ENCODE data around the gene ARHGEF16. TPM values are rescaled to one million over a fixed set of nuclear protein-coding genes. Genes with fewer than 3 reads are reported as not detected.

Gene ARHGEF16
- total RNA-seq, 1 donor from 2014 or later = 0.20 TPM

DNA sequence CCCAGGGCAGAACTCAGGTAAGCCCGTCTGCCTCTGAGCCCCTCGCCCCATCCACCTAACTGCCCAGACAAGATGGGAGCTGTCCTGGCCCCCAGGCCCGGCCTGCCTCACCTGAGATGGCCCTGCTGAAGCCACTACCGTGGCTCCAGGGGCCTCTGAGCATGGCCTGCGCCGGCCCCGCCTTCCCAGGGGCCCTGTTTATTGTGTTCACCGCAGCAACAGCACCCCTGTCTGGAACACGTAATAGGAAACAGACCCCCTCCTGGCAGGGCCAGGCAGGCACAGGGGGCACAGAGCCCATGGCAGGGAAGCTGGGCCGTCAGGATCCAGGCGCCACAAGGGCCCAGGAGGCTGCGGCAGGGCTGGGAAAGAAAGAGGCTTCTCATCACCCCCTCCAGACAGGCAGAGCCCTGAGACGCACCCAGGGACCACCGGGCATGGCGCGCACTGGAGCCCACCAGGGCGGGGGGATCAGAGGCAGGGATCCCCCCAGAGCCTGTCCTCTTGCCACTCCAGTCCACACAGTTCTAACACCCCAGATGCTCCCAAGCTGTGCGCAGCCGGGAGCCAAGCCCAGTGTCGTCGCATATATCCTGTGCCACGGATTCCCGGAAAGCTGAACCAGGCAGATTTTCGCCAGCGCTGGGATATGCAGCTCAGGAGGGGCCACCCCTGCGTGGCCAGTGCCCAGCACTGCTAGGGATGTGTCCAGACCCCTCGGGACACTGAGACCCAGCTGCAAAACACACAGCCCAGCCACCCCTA is 62.6 kb downstream of the ARHGEF16 start:
- DNase-seq (ENCODE audit: low read depth in 2 of 2) = no peak

DNA sequence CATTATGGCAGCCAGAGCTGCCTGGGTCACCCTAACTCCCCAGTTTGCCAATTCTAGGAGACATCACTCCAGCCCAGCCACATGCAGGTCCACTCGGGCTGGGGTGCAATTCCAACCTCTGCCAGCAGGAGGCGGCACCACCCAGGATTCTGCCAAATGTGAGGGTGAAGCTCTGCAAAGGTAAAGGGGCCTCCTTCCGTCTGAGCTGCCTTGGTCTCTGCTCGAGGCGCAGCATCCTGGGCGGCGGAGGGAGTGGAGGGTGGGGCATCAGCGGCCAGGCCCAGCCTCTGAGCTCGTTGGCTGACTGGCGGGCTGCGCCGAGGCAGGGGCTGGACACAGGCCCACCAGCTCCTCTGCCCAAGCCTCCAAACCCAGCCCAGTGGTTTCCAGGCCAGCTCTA is 63.8 kb downstream of the ARHGEF16 start:
- no peak for DNase-seq (ENCODE audit: low read depth in 2 of 2)

DNA sequence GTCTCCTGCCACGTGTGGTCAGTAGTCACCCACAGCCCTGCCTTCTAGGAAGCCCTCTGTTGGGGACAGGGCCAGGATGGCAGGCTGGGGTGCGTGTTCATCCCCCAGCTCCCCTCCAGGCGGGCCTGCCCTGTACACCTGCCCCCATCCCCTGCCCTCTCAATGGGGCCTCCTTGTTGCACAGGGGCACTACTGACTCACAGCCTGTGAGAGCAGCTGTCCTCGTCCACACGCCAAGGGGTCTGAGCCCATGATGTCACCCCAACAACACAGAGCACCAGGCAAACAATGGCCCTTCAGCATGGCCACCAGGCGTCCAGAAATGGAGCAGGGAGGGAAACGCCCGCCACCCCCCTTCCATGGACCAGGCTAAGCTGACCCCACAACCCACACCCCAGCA is 64.3 kb downstream of the ARHGEF16 start:
- no peak for DNase-seq (ENCODE audit: low read depth in 2 of 2)

DNA sequence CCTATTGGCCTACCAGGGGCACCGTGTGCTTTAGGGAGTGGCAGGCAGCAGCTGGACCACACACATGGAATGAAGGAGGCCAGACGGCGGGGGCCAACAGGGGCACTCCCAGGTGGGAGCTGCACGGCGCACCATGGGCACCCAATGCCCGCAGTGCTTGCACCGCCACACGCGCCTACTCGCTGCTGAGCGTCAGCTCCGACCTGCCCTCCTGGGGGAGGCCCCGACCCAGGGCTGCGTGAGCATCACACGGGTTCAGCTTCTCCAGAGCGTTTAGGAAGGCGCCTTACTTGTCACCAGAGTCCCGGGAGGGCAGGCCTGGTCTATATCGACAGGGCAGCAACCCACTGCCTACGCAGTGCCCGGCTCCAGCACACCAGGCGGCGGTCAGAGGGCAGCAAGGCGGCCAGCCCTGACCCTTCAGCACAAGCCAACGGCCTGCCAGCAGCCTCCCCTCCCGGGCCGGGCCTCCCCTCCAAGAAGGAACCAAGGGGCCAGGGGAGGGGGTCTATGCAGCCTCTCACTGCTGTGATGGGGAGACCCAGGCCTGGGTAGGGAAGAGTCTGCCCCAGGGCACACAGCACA is 64.9 kb downstream of the ARHGEF16 start:
- DNase-seq (ENCODE audit: low read depth in 2 of 2) = no peak

DNA sequence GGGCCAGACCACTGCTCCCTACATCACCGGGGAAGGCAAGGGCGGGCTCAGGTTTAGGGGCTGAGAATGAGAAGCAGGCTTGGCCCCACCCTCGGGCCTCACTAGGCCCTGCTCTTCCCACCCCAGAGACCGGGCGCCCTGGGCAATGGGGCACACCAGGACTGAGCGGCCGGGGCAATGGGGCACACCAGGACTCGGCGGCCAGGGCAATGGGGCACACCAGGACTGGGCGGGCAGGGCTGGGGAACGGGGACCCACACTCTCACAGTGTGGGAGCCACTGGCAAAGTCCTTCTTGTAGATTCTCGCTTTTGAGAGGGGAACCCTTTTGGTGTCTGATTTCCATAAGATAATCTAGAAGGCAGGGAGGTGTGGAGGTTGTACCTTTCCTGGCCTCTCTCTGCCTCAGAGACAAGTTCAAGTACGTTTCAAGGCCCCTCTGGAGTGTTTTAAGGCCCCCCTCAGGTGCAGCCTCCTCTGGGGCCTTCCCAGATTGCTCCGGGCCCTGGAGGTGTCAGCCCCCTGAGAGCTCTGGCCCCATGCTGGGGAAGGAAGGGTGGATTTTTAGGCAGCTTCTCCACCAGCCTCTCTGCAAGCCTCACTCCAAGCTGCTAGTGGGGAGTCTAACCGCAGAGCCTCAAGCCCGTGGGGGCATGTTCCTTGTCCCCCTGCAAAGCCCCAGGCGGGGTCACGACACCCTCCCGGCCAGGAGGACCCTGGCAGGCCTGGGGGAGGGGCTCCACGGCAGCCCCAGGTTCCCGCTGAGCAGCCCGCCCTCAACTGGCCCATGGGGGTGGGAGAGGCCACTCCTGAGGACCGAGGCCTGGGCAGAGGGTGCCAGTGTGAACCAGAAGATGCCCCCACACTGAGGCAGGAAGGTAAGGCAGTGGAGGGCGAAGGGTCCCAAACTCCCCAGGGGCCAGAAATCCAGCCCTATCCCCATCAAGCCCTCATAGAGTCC is 66.2 kb downstream of the ARHGEF16 start:
- no peak for DNase-seq (ENCODE audit: low read depth in 2 of 2)

DNA sequence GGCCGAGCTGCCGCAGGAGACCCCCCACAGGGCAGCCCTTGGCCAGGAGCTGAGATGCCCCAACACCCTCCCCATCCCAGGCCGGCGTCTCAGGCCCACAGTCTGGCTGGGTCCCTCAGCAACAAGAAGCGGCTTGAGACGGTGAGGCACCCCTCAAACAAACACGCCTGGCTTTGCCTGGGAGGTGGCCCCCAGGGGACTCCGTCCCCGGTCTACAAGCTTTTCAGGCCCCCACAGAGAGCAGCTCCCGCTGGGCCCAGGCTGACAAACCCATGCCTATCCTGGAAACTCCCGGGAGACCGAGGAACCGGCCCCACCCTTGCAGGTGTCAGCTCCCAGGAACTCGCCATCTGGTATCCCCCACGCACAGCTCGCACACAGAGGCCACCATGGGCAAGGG is 67.0 kb downstream of the ARHGEF16 start:
- DNase-seq (ENCODE audit: low read depth in 2 of 2) = no peak

DNA sequence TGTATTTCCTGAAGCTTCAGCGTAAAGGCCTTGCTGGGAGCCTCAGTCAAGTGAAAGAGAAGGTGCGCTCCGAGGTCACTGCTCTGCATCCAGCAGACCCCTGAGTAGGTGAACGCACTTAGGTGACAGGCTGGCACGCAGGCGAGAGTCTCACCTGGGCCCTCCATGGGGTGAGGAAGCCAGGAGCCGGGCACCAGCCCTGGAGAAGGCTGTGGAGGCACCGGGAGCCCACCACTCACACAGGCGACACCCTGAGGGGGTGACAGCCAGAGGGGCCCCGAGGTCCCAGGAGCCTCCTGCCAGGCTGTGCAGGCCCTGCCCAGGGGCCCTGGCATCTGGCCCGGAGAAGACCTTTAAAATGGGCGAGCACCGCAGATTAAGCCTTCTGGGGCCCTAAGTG is 67.6 kb downstream of the ARHGEF16 start:
- no peak for DNase-seq (ENCODE audit: low read depth in 2 of 2)

DNA sequence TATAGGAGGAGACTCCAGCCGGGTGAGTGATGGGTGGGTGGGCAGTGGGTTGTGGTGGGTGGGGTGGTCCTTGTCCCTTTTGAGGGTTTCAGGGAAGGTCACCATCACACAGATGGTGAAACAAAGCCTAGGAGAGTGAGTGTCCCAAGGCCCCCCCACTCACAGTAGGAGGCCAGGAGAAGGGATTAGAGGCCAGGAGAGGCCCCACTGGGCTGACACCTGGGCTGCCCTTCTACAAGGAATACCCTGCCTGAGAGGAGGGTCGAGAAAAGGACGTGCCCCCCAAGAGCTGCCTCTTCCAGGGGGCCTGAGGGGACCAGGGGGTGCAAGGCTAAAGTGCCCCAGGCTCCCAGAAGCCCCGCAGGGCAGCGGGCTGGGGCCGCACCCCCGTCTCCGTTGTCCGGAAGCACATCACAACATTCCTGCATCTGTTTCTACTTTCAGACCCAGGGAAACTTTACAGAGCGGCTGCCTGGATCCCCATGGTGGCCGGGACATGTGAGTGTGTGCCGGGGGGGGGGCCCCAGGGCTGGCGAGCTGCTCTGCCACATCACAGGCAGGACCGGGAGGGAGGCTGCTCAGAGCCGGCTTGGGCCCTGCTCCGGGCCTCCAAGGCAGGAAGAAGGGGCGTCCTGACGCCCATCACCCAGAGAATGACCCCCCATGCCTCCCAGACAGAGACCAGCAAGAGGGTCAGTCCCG is 68.2 kb downstream of the ARHGEF16 start:
- DNase-seq (ENCODE audit: low read depth in 2 of 2) = no peak

DNA sequence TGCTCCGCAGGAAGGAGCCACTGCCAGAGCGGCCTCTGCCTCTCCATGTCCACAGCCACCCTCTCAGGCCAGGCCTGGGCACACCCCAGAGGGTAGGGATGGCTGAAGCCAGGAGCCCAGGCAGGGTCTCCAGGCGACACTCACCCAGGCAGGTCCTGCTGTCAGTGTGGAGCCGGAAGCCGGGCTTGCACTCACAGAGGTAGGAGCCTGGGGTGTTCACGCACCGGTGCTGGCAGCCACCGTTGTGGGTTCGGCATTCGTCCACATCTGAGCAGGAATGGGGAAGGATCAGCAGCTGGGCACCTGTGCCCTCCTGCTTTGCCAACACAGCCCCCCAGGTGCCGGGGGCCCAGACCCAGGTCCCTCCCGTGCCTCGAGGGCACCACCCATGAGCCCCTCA is 69.5 kb downstream of the ARHGEF16 start:
- DNase-seq (ENCODE audit: low read depth in 2 of 2) = no peak

DNA sequence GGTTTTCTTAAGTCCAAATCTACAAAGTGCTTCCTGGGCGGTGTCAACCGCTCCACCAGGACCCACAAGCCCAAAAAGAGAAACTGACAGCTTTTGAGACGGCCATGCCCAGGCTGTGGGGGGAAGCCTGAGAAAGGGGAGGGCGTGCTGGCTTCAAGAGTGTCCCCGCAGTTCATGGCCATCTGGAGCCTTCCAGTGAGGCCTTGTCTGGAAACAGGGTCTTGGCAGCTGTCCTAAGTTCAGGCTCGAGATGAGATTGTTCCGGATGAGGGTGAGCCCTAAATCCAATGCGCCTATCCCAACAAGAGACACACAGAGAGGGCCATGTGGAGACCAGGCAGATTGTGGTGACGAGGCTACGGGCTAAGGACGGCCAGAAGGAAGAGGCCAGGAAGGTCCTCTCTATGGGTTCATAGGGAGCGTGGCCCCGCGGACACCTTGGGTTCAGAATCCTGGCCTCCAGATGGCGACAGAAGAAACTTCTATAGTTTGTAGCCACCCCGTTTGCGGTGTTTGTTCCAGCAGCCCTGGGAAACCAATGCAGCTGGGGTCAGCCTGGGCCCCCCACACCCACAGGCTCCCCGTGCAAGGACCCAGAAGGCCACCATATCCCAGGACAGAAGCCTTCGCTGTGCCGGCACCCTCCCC is 70.2 kb downstream of the ARHGEF16 start:
- no peak for DNase-seq (ENCODE audit: low read depth in 2 of 2)

DNA sequence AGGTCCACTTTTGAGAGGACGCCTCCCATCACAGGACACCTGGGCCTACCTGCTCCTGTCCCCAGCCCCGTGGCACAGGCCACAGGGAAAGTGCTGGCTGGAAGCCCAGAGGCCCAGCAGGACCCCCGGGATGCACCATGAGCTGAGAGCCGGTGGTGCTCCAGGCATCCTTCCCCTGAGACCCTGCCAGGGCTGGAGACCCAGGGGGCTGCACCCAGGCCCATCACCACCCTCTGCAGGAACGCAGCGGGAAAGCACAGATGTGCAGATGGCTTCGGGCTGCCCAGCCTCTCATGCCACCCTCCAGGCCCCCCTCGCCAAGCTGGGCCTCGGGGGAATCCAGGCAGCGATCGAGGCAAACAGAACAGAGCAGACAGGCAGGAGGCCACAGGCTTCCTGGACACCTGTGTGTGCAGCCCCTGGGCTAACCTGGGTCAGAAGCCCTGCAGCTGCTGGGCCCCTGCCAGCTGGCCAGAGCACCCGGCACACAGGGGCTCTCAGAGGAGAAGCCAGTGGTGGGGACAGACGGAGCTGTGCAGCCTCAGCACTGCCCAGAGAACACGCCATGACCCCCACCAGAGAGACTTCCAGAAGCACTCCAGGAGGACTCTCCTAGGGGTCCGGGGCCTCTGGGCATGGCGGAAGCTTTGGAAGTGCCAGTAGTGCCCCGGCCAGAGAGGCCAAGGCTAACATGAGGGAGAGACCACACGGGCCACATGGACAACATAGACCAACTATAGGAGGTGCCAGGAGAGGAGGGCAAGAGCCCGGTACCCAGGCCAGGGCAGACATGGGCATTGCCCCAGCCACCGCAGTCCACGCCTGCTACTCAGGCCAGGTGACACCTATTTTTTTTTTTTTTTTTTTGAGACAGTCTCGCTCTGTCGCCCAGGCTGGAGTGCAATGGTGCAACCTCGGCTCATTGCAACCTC is 71.4 kb downstream of the ARHGEF16 start:
- no peak for DNase-seq (ENCODE audit: low read depth in 2 of 2)

DNA sequence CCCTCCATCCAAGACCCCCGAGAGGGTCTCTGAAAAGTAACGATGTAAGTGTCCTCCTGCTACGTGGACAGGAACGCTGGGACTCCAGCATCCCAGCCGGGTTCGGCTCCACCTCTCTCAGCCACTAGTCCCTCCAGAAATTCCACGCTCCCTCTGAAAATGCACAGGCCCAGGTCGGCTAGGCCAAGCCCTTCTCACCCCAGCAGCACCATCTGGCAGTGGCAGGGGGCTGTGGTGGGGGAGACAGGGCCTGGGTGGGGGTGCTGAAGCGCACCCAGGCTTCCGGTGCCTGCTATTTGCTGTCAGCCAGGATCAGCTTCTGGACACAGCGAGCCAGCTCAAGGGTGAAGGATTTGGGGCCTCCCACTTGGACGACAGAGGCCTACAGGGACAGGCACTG is 73.3 kb downstream of the ARHGEF16 start:
- DNase-seq (ENCODE audit: low read depth in 2 of 2) = no peak

DNA sequence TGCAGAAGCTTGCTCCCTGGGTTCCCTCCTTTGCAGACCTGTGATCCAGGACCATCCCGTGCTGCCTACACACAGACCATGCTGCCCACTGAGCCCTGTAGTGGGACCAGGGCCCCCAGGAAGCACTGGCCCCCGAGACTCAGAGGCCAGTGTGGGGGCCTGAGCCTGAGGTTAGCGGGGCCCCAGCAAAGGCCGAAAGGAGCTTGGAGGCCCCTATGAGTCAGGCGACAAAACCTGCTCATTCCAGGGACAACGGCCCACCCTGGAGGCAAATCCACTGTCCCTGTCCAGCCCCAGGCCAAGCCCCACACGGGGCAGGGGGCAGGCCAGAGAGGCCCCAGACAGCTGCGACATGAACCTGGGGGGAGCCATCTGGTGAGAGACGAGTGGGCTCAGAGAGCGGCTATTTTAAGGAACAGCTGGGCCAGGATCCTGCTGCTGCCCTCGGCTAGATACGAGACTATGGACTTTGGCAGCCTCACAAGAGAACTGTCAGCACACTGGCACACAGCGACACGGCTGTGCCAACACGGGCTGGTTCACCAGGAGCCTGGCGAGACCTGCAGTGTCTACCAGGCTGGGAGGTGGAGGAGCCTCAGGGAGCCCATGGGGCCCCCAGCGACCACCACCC is 74.7 kb downstream of the ARHGEF16 start:
- peak in 1 of 2 donors; percentile 24 for DNase-seq (ENCODE audit: low read depth in 2 of 2)

DNA sequence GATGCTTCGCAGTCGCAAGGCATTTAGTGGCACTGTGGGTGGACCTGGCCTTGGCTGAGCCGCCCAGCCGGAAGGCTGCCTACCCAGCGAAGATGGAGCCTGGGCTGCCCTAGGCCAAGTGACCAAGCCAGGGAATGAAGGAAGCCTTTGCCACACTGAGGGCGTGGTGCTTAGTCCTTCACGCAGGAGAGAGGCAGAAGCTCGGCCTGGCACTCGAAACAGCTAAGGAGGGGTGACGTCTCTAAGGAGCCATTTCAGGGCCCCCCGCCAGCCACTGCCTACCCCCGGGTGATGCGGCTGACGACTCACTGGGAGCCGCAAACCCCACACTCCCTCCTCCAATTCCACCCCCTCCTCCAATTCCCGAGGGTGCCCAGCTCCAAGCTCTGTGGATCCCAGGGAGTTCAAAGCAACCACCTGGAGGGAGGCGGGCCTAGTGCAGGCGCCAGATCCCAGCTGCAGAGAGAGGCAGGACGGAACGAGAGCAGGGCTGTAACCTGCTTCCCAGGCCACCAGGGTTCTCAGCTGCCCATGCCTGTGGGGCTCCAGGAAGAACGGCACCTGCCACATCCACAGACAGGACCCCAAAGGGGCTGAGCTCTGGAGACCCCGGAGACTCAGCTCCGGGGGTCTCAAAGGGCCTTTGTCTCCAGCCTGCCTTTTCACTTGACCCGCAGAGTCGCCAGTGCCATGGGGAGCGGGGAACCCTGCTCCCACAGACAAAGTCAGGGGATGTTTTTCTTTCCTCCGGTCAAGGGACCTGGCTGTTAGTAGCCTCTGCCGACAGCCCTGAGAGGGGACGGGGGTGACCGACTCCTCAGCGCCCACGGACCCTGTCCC is 75.8 kb downstream of the ARHGEF16 start:
- DNase-seq (ENCODE audit: low read depth in 2 of 2) = peak in 1 of 2 donors; percentile 52
